Transverse colon (tissue), 4 donors: ENCODE data around the gene COA4. TPM values are rescaled to one million over a fixed set of nuclear protein-coding genes. Genes with fewer than 3 reads are reported as not detected.

Experiments
- DNase-seq: peaks from one replicate; pipeline ENCODE4 v3.0.0-alpha.2; 2019
- H3K27ac ChIP-seq, 4 donors: fragments of 200-600 bp; sonication (generic); 2 replicates each; pipeline ENCODE4 v1.5.1; 2016 to 2018; ENCODE audit warnings: inconsistent platforms in 4 of 4
- H3K27me3 ChIP-seq: fragments of 200-600 bp; sonication (generic); 2 replicates; pipeline ENCODE4 v1.5.1; 2017; ENCODE audit warnings: inconsistent platforms
- H3K36me3 ChIP-seq, 4 donors: fragments of 200-600 bp; sonication (generic); 2 replicates each; pipeline ENCODE4 v1.5.1; 2017 to 2019; ENCODE audit warnings: inconsistent platforms in 4 of 4
- H3K4me1 ChIP-seq, 4 donors: fragments of 200-600 bp; sonication (generic); 2 replicates each; pipeline ENCODE4 v1.5.1; 2017 to 2020; ENCODE audit warnings: inconsistent platforms in 4 of 4
- H3K4me3 ChIP-seq, 4 donors: fragments of 200-600 bp; sonication (generic); 1 replicate in 1 of 4; 2 replicates in 3 of 4; pipeline versions ENCODE4 v1.5.1 to v1.6.1; 2017 to 2019; ENCODE audit warnings: inconsistent platforms in 4 of 4
- H3K9me3 ChIP-seq, 2 donors: fragments of 200-600 bp; sonication (generic); 2 replicates each; pipeline ENCODE4 v1.5.1; 2017 to 2019; ENCODE audit warnings: inconsistent platforms in 2 of 2
- EP300 ChIP-seq: sonication (generic); formaldehyde crosslinking; IDR thresholded peaks from one replicate; pipeline ENCODE4 v1.6.1; 2017; ENCODE audit warnings: antibody characterized with exemption, low read depth
- POLR2A ChIP-seq: fragments of 450-650 bp; IDR thresholded peaks from one replicate; pipeline ENCODE4 v1.6.1; 2016; ENCODE audit warnings: antibody characterized with exemption, mild to moderate bottlenecking, moderate library complexity
- POLR2AphosphoS5 ChIP-seq, 3 donors: sonication (generic); formaldehyde crosslinking; IDR thresholded peaks; one replicate each; pipeline ENCODE4 v1.6.1; 2016; ENCODE audit warnings: antibody characterized with exemption in 3 of 3
- WGBS, 2 donors: methylation state at CpG; one replicate each; pipeline ENCODE4 v1.1.5; 2018; ENCODE audit warnings: low coverage in 1 of 2; 5-methylcytosine and 5-hydroxymethylcytosine counted together
- in situ Hi-C, 4 donors: fragments of 200-750 bp; cut with MboI; loops; one replicate each; pipeline versions ENCODE4 v1.15.0 to v1.15.1; 2017; ENCODE audit warnings: low sequenced_read_pairs in 3 of 4, low pct_ligation_motif_present in 1 of 4, low pct_unique_long_range_greater_than_20kb in 1 of 4
- intact Hi-C: fragments of 100-400 bp; cut with DNase I; formaldehyde crosslinking; loops from one replicate; pipeline ENCODE4 v1.15.1; 2023; ENCODE audit warnings: low total_unique reads
- total RNA-seq, 4 donors: library from RNA; depleted of rRNA; stranded (reverse); fragments of >200 nt; gene quantifications; one replicate each; pipeline ENCODE4 v1.1.0, GENCODE V29; 2016
- TF ChIP-seq, protein P1 (sequence below), 5 experiments: fragments of 200-600 bp in 3 of 5; fragments of 450-650 bp in 2 of 5; sonication (generic) in 3 of 5; IDR thresholded peaks; 1 replicate in 2 of 5; 2 replicates in 3 of 5; pipeline ENCODE4 v1.5.1; 2016 to 2017; ENCODE audit warnings: antibody characterized with exemption in 5 of 5, inconsistent platforms in 3 of 5, mild to moderate bottlenecking in 2 of 5, moderate library complexity in 1 of 5

The COA4 gene
- total RNA-seq, 4 donors from 2014 or later, result 26.3 to 92.8 (median 74.4) TPM

DNA sequence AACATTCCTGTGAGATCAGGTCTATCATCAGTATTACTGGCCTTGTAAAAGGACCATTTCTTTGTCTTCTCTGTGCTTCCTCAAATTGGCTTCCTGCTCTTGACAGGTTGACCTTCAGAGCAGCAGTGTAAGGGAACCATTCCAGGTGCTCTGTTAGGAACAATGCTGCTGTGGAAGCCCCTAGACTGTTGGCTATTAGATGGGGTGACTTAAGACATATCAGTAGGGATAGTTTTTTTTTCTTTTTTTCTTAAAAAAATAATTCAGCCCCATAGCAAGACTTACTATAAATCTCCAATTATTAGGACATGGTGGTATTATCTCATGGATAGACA lies 37.6 kb downstream of the COA4 start:
- peaks cover 0 to 17% (median 7%) of the 10 kb centered on the region in 4 donors for H3K36me3 ChIP-seq
- H3K27ac ChIP-seq, result no peak overlapping the region
- no peaks in the 10 kb centered on the region for H3K27me3 ChIP-seq
- no peak overlapping the region for H3K4me3 ChIP-seq
- intact Hi-C loops (no loop called here), in situ Hi-C loops (no loop called here)
- no peak for DNase-seq
- no peaks in the 10 kb centered on the region for H3K9me3 ChIP-seq
- H3K4me1 ChIP-seq, result peaks cover 0 to 5% (median 0%) of the 10 kb centered on the region in 4 donors
- TF ChIP-seq POLR2A (no peak), POLR2AphosphoS5 (IDR thresholded peaks at IDR 0.05) (no peak), EP300 (no peak)
- TF ChIP-seq, protein P1, sequence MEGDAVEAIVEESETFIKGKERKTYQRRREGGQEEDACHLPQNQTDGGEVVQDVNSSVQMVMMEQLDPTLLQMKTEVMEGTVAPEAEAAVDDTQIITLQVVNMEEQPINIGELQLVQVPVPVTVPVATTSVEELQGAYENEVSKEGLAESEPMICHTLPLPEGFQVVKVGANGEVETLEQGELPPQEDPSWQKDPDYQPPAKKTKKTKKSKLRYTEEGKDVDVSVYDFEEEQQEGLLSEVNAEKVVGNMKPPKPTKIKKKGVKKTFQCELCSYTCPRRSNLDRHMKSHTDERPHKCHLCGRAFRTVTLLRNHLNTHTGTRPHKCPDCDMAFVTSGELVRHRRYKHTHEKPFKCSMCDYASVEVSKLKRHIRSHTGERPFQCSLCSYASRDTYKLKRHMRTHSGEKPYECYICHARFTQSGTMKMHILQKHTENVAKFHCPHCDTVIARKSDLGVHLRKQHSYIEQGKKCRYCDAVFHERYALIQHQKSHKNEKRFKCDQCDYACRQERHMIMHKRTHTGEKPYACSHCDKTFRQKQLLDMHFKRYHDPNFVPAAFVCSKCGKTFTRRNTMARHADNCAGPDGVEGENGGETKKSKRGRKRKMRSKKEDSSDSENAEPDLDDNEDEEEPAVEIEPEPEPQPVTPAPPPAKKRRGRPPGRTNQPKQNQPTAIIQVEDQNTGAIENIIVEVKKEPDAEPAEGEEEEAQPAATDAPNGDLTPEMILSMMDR (IDR thresholded peaks at IDR 0.05), result no peak

DNA sequence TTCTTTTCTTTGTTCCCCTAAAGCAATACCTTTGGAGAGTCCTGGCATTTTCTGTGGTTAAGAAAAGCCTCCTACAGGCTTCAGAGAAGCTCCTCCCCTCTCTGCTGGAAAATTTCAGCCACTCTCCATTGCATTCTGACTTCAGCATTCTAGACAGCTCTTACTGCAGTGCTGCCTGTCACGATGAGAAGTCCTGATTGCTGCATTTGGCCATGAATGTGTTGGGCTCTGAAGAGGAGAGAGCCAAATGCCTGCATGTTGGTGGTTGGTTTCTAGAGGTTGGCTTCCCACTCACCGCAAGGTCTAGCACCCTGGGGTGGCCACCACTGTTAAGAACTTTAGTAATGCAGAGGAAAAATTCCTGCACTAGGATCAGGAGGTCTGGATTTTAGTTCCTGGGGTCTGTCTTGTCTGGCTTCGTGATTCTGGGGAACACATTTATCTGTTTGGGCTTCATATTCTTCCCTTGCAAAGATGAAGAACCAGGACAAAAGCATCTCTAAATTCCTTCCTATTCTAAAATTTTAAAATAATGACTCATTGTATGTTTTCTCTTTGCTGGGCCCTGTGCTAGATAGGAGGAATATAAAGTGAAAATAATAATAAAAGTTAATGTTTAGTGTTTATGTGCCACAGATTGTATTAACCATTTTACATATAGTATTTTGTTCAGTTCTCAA lies 38.1 kb downstream of the COA4 start:
- in situ Hi-C loops (no loop called here), intact Hi-C loops (no loop called here)
- H3K9me3 ChIP-seq, result no peaks in the 10 kb centered on the region
- 78 to 81% methylated on average over 1 to 3 of the region's 3 CpGs for WGBS, 2 donors
- no peak for TF ChIP-seq POLR2A
- TF ChIP-seq, protein P1 (IDR thresholded peaks at IDR 0.05), result no peak
- TF ChIP-seq POLR2AphosphoS5 (IDR thresholded peaks at IDR 0.05), result no peak
- TF ChIP-seq EP300, result no peak
- no peaks in the 10 kb centered on the region for H3K27me3 ChIP-seq
- no peak for DNase-seq
- peaks cover 0 to 5% (median 0%) of the 10 kb centered on the region in 4 donors for H3K4me1 ChIP-seq
- peaks cover 0 to 18% (median 7%) of the 10 kb centered on the region in 4 donors for H3K36me3 ChIP-seq
- no peak overlapping the region for H3K4me3 ChIP-seq
- no peak overlapping the region for H3K27ac ChIP-seq

DNA sequence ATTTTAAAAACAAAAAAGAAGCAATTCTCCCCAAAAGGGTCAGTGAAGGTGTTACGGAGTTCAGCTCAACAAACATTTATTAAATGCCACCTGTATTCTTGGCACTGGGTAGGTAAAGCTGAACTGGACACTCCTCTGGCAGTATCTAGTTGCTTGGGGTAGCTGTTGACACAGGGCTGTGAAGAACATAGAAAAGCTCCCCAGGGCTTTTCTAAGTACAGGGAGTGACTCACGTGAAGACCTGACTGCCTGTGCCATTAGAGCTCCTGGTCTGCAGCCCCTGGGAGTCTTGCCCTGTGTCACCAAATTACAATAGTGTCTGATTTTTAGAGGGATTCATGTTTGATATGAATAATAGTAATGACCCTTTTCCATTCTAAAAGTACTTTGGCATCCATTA lies 43.6 kb downstream of the COA4 start:
- 86% methylated on average over 2 of the region's 2 CpGs; no CpG with 5 or more reads in 1 of the 2 donors for WGBS, 2 donors
- H3K4me3 ChIP-seq, result no peak overlapping the region
- no peak for TF ChIP-seq POLR2A
- no peak for TF ChIP-seq EP300
- TF ChIP-seq, protein P1 (IDR thresholded peaks at IDR 0.05), result no peak
- TF ChIP-seq POLR2AphosphoS5 (IDR thresholded peaks at IDR 0.05), result no peak
- DNase-seq, result no peak
- H3K4me1 ChIP-seq, result no peaks in the 10 kb centered on the region
- in situ Hi-C loops, result no loop called here
- H3K27ac ChIP-seq, result no peak overlapping the region
- H3K36me3 ChIP-seq, result peaks cover 0 to 27% (median 2%) of the 10 kb centered on the region in 4 donors
- no peaks in the 10 kb centered on the region for H3K9me3 ChIP-seq
- intact Hi-C loops, result no loop called here
- no peaks in the 10 kb centered on the region for H3K27me3 ChIP-seq

DNA sequence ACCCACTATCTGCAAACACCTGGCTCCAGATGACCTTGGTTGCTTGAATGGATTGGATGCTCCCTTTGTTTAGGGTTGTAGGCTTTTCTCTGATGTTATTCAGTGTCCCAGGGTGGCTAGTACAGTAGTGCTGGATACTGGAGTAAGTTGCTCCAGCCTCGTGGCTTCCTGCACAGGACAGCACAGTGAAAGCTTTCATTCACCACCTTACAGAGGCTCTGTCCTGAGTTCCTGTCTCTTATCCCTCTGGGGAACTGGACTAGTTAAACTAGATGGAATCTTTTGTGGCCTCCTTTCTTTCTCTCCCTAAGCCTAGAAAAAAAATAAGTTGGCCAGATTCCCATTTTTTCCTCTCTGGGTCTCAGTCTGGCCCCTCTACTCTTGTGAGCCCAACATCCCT lies 46.4 kb downstream of the COA4 start:
- H3K4me1 ChIP-seq, result no peaks in the 10 kb centered on the region
- no peak overlapping the region for H3K27ac ChIP-seq
- TF ChIP-seq, protein P1 (IDR thresholded peaks at IDR 0.05), result no peak
- no peak for TF ChIP-seq POLR2A
- no peak for TF ChIP-seq POLR2AphosphoS5 (IDR thresholded peaks at IDR 0.05)
- TF ChIP-seq EP300, result no peak
- H3K9me3 ChIP-seq, result no peaks in the 10 kb centered on the region
- H3K27me3 ChIP-seq, result no peaks in the 10 kb centered on the region
- intact Hi-C loops (no loop called here), in situ Hi-C loops (no loop called here)
- peaks cover 0 to 50% (median 7%) of the 10 kb centered on the region in 4 donors for H3K36me3 ChIP-seq
- DNase-seq, result no peak
- no peak overlapping the region for H3K4me3 ChIP-seq
- WGBS, 2 donors, result 65% methylated on average over 1 of the region's 1 CpG; no CpG with 5 or more reads in 1 of the 2 donors

Other genes with a start within 250 kb of the COA4 start
- gene PLEKHB1, start 230.3 kb downstream of the COA4 start, total RNA-seq, result 10 to 100 TPM in 1 of 4 donors, 1 to 10 TPM in 3; 7.2 to 23.5 (median 9.6) TPM
- 100 to 1,000 TPM in 3 of 4 donors, 10 to 100 TPM in 1; 49.0 to 232 (median 206) TPM for gene RAB6A, start 115.8 kb downstream of the COA4 start, total RNA-seq
- 10 to 100 TPM in 3 of 4 donors, not detected in 1; 10.5 to 21.1 (median 21.0) TPM for gene MRPL48, start 89.0 kb downstream of the COA4 start, total RNA-seq
- 10 to 100 TPM in 2 of 4 donors, 1 to 10 TPM in 1, under 1 TPM in 1; 0.37 to 10.5 (median 6.4) TPM for gene PAAF1, start 153 bp upstream of the COA4 start, total RNA-seq
- not detected for gene DNAJB13, start 74.2 kb upstream of the COA4 start, total RNA-seq
- 10 to 100 TPM; 36.7 to 57.6 (median 39.6) TPM for gene UCP2, start 106.0 kb upstream of the COA4 start, total RNA-seq
- gene UCP3, start 132.2 kb upstream of the COA4 start, total RNA-seq, result 1 to 10 TPM; 1.3 to 7.6 (median 3.1) TPM